GM19397 (cell line): ENCODE data around the gene OS9.

Experiments
- ATAC-seq: cut with Tn5 transposase; IDR thresholded peaks from one replicate; pipeline ENCODE4 v1.9.1; 2021; ENCODE audit warnings: mild to moderate bottlenecking, moderate library complexity; ENCODE audit not compliant: unreplicated experiment

Gene OS9

DNA sequence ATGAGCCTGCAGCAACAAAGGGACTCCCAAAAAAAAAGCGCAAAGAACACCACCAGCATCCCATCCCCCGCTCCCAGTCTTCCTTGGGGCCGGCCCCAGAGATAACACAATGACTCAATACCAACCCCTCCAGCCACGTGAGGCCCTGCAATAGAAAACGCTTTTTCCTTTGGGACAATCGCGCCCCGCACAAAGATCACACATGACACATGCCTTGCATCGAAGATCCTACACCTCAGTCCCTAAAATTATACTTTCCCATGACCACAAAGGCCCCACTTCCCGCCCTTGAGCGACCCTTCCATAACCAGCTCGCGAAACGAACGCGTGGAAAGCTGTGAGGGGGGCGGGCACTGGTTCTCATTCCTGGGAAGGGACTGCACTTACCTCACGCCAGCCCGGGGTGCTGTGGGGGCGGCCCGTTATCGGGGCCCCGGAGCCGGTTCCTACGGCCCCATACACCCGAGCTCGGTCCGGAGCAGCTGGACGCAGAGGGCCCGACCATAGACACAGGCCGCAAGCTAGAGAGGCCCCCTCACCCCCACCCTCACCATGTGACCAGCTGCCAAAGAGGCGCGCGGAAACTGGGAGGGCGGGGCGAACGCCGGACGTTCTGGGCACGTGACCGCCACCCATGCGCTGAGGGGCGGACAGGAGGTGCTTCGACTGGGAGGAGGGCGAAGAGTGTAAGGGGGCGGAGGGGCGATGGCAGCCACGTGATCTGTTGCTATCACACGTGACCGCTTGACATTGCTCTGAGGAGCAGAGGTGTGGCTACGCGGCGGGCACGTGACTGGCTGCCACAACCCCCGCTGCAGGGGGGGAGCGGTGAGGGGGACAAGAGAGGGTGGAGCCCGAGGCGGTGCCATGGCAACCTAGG, 58.1 kb downstream of the OS9 start, which contains the start of gene CDK4:
Gene CDK4 (minus strand): TSS at position 523 of the 880 bp plus-strand sequence. CDS start 593 bp downstream, outside the sequence.
- ATAC-seq = peak; percentile 68

DNA sequence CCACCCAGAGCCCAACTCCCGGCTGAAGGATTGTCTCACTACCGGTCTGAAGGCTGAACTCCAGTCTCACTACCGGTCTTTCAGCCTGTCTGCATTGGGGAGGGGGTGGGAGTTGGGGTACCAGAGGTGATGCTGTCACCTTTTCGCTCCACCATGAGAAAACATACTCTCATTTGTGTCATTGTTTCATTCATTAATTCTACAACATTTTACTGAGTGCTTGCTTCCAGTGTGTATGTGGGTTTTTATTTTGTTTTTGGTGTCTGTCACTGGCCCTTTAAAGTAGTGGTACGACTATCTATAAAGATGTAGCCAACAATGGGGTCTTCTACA, 58.7 kb downstream of the OS9 start:
- ATAC-seq = no peak

DNA sequence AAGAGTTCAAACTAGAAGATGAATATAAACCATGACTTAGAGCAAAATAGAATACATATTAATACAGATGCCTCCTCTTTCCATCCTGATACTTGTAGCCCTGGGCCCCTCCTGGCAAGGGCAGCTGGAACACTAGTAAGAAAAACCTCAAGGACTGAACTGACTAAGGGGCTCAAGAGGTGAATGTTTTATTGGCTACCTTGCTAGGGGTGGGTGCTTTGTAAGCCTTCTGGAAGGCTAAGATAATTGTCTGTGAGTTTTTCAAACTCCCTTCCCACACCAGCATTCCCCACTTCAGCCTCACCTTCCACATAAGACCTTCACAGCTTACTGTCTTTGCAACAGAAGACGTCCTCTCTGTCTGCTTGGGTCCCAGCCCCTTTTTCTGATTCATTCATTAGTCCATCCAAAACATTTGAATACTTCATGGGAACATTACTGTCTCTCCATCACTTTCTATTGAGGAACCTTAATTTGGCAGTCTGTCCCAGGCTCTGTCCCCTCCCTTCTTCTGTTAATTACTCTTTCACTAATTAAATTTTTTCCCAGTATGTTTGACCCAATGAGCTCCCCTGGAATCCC, 59.9 kb downstream of the OS9 start:
- ATAC-seq = no peak

DNA sequence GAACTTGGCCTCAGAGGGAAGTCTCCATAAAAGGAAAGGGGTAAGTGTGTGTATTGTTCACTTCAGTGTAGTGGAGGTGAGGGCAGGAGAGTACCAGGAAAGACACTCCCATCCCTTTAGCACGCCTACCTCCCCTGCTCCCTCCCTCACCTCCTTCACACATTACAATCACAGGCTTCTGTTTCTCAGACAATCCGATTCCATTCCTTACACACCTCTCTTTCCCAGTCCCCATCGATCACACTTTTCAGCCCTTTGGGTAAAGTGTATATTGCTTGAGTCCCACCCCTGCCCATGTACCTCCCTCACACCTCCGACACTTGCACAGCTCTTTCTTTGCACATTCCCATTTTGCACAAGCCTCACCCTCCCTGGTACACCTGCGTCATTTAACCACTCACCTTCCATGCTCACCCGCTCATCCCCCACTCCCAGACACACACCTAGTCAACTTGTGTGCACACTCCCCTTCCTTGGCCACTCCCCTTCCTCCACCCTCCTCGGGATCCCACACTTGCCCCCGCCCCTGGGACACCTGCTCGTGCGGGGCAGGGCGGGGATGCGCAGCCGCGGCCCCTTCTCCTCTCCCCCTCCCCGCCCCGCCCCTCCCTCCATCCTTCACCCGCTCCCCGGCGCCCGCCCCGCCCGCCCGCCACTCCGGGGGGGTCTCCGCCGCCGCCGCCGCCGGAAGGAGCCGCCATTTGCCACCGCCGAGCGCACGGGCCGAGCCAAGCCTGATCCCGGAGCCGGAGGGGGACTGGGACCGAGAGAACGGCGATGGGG, 60.7 kb downstream of the OS9 start, which contains the start of gene MARCHF9:
Gene MARCHF9 (plus strand): TSS at position 693 of the 783 bp plus-strand sequence. CDS start 426 bp downstream, outside the sequence.
- no peak for ATAC-seq

DNA sequence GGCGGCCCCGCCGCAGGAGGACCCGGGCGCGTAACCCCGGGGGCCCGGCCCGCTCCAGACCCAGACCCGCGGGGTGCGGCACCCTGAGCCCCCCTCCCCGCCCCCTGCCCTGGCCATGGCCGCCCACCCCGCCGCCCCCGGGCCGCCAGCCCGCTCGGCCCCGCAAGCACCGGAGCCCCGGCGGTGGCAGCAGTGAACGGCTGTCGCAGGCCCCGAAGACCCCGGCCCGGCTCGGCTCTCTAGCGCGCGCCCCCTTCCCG, 61.2 kb downstream of the OS9 start:
- ATAC-seq = no peak

DNA sequence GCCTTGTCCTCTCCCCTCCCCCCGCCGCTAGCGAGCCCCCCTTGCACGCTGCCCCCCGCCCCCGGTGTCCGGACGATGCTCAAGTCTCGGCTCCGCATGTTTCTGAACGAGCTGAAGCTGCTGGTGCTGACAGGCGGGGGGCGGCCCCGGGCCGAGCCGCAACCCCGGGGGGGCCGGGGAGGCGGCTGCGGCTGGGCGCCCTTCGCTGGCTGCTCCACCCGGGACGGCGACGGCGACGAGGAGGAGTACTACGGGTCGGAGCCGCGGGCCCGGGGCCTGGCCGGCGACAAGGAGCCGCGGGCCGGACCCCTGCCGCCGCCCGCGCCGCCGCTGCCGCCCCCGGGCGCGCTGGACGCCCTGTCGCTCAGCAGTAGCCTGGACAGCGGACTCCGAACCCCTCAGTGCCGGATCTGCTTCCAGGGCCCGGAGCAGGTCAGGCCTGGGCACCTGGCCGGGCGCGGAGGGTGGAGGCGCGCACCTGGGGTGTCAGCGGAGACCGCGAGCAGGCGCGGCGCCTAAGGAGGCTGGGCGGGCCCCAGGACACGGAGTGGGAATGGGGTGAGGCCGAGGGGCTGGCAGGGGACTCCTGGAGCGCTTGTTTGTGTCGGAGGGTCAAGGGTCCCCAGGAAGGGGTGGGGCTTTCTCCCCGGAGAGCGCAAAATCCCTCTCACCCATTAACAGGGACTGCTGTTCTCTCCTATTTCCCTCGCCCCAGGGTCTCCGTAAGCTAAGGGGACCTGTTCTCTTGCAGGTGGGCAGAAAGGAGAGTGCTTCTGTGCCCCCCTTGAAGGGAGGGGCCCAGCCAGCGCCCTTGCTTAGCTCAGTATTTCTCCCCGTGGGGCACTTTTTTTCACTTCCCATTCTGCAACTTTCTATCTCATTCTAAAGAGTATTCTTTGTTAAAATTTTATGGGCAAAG, 61.8 kb downstream of the OS9 start:
- ATAC-seq = no peak

DNA sequence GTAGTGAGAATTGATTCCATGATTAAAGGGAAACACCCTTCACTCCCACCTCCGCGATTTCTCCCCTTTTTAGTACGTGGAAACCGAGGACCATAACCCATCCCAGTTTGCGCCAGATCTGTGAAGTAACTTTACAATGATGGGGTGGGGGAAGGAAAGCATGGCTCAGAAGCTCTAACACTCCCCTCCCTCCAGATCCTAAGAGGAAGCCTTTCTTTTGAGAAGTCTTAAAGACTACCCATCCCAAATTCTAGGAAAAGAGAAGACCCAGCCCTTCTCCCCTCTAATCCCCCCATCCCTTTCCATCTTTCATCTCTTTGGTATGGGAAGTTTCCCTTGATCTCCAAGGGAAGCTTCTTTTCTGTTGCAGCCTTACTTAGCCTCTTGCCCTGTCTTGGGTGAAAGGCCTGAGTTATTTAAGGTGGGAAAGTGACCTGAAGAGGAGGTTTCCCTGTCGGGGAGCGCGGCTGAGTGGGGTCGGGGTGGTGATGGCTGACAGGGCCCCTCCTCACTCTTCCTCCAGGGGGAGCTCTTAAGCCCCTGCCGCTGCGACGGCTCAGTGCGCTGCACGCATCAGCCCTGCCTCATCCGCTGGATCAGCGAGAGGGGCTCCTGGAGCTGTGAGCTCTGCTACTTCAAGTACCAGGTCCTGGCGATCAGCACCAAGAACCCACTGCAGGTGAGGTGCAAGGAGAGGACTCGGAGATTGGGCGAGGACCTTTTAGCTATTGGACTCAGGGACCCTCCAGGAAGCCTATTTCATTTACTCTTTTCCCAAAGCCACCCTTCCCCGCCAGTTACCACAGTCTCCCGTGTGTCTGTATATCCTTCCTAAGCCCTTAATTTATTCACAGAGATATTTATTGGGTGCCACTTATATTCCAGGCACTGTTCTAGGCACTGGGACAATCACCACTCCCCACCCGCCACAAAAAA, 62.7 kb downstream of the OS9 start:
- peak; percentile 18 for ATAC-seq

DNA sequence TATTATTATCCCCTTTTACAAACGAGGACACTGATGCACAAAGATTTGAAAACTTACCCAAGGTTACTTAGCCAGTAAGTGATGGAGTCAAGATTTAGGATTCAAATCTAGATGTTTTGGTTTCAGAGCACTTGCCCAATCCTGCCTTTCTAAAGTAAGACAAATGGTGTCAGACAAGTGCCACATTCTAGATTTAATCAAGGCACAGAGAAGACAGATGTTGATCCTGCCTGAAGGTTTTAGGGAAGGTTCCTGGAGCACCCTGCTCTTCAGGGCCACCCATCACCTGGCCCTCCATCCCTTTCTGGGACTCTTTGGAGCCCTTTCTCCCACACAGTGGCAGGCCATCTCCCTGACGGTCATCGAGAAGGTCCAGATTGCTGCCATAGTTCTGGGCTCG, 63.8 kb downstream of the OS9 start:
- ATAC-seq = no peak

DNA sequence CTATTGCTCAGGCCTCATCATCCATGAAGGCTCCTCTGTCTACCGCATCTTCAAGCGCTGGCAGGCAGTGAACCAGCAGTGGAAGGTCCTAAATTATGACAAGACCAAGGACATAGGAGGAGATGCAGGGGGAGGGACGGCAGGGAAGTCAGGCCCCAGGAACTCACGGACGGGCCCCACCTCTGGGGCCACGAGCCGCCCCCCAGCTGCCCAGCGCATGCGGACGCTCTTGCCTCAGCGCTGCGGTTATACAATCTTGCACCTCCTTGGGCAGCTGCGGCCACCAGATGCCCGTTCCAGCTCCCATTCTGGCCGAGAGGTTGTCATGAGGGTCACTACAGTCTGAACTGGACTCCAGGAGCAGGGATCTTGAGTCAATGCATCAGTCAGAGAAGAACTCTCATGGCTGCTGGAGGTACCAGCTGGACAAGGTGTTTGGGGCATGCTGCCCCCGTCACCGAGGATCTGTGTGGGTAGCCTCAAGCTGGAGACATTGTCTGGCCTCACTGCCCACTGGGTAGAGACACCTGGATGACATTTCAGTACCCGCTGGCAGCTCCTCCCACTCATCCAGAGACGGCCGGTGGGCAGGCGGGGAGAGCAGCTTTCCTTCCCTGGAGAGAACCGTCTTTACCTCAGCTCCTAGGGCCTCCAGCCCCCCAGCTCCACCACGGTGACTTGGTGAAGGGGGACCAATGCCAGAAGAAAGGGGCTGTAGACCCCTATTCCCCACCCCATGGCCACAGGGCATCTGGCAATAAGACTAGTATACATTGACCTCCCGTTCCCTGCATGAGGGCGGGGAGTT, 64.8 kb downstream of the OS9 start:
- no peak for ATAC-seq

DNA sequence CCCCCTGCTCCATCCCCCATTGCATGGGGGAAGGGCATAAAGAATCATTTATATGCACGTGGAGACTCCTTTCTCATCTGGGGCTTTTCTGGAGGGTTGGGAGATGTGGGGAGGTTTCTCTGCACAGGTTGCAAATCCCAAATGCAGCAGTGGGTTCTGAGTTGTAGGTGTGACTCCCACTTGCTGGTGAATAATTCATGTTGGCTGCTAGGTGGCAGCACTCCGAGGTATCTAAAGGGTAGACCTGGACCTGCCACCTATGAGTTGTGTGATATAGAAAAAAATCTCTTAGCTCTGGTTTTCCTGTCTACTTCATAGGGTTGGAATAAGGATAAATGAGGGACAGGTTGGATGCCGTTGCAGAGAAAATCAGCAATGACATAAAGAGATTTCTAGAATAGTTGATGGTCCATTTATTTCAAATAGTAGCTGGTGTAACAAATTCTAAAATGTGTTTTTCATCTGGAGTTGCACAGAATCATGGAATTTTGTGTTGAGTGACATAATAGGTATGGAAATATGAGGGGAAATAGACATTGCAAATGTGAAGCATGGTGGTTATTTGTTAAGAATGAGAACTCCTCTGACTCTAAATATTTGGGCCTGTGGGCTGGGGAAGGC, 65.5 kb downstream of the OS9 start:
- ATAC-seq = no peak

DNA sequence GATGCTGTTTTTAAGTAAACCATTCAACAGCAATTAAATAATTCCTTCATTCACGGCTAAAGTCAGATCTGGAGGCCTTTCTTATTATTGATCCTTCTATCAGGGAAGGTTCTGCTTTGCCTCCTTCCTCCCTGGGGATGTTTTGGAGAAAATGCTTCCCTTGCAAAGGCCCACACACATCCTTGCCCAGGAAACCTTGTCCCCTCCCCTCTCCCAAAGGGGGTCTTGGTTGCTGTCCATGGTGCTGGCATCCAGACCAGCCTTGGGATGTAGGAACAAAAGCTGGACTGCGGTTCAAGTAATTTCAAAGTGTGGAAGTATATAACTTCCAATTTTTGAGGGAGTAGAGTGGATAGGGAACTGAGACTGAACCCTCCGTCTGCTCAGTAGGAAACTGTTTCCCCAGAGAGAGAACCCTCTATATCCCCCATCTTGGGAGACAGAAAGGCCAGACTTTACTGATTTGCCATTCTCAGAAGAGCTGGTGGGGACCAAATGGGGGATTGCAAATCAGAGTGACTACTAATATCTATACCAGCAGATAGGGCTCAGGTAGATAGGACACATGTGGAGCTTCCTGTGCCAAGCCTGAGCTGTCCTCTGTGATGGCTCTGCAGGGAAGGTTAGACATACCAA, 66.5 kb downstream of the OS9 start:
- no peak for ATAC-seq

DNA sequence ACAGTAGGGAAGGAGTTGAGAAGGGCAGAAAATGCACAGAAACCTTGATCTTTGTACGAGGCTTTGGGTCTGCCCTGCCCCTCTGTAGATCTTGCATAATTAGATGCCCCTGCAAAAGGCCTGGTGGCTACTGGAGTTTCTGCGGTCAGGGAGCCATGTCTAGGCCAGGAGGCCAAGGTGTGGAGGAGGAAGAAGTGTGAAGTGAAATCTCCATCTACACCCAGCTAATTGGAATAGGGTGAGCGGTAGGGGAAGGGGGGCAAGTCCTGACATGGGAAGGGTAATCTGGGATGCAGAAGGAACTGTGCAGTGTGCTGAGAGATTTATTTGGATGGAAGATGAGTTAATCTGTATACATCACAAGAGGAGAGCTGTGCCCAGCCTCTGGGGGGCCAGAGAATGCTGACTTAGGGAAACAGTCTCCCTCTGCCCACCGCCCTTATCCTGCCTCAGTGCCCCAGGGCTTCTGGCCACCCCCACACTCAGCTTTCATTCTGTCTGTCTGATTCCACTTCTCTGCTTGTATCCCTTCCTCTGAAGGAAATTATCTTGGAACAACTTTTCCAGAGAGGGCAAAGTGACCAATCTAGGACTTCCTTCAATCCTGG, 67.6 kb downstream of the OS9 start:
- ATAC-seq = no peak

DNA sequence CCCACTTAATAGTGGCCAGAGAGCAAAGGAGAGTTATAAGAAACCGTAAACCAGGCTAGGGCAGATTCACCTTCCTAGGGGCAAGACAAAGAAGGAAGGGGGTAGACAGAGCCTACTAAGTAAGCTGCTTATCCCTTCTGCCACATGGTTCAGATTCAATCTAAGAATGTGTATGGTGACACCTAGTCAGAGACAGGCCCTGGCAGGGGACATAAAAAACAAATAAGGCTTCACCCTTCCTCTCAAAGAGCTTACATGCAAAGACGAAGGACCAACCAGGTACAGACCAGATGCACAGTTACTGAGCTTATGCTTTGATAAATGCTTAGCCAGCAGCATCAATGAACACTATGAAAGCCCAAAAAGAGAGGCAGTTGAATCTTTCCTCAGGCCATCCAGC, 68.5 kb downstream of the OS9 start:
- ATAC-seq = no peak

DNA sequence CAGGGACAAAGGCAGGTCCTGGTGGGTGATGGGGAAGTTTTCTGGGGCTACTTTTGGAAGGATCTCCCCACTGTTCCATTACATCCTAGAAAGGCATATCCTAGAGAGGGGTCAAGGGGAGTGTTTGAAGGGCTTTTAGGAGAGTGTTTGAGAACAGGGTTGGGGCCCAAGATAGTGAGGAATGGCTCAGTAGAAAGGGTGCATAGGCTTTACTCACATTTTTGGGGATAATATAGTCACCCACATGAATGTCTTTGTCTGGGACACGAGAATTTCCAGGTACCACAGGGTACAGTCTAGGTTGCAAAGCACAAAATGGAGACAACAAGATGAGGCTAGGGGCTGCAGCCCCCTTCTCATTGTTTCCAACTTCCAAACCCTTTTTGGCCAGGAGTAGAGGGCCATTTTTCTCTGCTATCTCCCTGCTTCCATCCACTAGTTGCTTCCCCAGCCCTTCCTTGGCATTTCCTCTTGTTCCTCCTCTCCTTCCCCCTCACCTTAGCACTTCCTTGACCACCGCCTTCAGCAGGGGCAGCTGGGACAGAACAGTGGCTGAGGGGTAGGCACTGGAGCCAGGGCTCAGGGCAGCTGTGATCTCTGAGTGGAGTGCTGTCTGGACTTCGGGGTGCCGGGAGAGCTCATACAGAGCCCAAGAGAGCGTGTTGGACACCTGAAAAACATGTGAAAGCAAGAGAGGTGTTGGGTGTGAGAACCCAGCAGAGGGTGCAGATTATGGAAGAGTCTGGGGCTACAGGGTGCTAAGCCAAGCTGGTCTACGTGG, 70.1 kb downstream of the OS9 start:
- ATAC-seq = no peak

DNA sequence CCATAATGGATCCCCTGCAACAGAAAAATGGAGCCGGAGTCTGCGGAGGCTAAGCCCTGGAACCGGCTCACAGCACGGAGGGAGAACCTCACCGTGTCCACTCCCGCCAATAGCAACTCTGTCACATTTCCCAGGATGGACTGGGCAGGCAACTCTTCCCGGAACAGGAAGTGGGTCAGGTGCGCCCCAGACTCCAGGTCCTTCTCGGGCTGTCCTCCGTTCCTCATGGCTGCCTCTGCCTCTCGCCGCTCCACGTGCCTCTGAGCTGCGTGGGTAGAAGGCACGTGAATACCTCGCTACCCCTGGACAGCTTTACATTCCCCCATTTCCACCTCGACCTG, 70.7 kb downstream of the OS9 start:
- ATAC-seq = peak; percentile 11

DNA sequence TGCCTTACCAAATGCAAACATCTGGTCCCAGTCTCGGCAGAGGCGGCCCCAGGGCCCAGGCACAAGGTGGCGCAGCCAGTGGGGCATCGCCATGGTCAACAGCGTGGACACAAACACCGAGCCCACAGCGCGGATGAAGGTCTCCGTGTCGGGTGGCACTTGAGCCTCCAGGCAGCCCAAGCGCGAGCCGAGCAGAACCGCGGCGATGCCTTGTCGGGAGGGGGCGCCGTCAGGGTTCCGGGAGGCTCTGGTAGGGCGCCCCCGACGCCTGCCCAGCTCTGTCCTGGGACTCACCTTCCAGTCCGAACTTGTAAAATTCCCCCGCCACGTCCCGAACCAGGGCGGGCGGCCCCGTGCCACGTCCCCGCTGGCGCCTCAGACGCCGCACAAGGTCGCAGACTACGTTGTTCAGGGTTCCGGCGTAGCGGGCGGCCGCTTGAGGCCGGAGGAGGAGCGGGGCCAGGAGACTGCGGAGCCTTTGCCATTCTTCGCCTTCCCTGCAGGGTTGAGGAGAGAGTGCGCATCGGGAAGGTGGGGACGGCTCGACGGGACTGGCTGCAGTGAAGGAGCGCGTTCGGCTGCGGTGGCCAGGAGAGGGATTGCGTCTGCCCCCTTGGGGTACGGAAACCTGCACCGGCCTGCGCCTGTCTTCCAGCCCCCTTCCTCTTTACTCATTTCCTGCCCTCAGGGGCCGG, 71.2 kb downstream of the OS9 start:
- peak; percentile 64 for ATAC-seq
